HCT116 (cell line): ENCODE results near the gene BTC.

Source experiments
- JUND ChIP-seq: IDR thresholded peaks from 2 replicates; pipeline ENCODE4 v1.6.1; 2012
- POLR2A ChIP-seq: IDR thresholded peaks from 2 replicates; pipeline ENCODE4 v1.7.0; 2011; ENCODE audit warnings: borderline replicate concordance; ENCODE audit not compliant: insufficient read depth, insufficient read length; ENCODE audit errors: extremely low read depth

DNA sequence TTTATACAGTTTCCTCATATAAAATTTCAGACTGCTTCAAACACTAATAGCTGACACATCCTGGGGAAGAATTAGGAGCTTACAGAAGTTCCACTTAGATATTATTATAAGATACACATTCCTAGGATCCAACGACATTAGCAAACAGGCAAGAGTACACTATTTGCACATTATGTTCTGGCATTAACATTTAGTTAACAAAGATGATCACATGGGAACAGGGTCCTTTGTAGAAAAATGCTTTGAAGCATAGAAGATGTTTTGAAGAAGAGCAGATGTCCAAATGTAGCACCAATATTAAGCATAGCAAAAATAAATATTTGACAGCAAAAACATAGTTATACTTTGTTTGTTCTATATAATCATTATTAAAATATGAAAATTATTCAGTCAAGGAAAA, 52.1 kb downstream of the BTC start:
- TF ChIP-seq JUND (no peak), POLR2A (no peak)
